HG03097 (cell line): Measurements from ENCODE around the gene TIMM8B.
"Not testable (repeated sequence)": the region's sequence is repeated elsewhere in the genome, so short reads cannot be mapped to it uniquely, and the experiment has no call there.

Source experiments
- ATAC-seq: cut with Tn5 transposase; IDR thresholded peaks from one replicate; pipeline ENCODE4 v1.9.1; 2021; ENCODE audit not compliant: unreplicated experiment, low FRiP score

TIMM8B gene, protein sequence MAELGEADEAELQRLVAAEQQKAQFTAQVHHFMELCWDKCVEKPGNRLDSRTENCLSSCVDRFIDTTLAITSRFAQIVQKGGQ

DNA sequence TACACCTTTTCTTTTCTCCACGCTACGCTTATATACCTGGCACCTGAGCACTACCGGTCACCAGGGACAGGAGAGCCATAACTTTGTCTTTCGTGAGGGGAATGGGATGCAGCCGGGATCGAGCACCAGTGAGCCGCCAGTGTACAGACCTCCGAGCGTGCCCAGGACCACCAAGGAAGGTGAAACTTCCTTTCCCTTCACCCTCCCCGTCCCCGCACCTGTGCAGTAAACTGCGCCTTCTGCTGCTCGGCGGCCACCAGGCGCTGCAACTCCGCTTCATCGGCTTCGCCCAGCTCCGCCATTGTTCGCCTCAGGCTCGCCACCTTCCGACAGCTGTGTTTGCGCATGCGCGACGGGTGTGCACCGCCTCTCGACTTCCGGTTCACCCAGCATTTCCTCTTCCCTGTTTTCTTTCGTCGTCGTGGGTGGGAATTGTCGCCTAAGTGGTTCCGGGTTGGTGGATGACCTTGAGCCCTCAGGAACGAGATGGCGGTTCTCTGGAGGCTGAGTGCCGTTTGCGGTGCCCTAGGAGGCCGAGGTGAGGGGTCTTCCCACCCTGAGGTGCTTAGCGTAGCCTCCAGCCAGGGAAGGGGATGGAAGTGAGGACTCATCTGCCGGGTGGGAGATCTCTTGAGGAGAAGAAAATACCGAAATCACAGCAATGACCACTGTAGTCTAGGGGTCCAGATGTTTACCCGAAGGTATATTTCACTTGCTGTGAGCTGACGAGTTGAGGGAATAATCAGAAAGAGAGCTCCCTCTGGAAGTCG is at the start of gene TIMM8B, which contains the start of gene SDHD:
TIMM8B (minus strand) TSS at position 335 of the 770 bp plus-strand sequence; CDS start at position 302, 33 bp downstream.
SDHD (plus strand) TSS at position 452 of the 770 bp plus-strand sequence; CDS start at position 487, 35 bp downstream.
- peak; percentile 74 for ATAC-seq

DNA sequence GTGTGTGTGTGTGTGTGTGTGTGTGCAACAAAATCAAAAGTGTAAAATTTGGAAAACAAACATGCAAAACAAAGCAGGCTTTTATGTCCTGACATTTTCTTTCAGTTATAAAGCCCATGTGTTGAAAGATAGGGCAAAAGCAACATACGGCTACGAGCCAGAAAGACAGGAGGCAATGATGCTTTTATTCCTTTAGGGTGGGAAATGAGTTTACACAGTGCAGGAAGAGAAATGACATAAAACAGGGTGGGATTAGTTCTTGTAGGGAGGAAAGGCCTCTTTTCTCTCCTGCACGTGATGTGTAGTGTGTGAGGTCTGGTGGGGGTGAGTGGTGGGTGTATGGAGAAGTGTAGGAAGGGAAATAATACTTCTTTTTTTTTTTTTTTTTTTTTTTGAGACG is 47.9 kb upstream of the TIMM8B start:
- no peak for ATAC-seq

DNA sequence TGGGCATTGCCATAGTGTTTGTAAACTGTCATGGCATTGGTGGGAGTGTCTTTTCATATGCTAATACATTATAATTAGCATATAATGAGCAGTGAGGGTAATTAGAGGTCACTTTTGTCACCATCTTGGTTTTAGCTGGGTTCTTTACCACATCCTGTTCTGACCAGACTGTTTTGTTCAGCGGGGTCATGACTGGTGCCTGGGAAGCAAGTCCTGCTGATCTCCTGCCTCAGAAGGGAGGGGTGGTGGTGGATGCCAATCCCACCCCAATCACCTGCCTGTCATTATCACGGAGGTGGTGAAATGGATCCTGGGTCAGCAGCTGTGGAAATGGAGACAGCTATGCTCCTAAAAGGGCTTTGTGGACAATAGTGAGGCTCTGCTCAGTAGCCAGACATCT is 46.2 kb upstream of the TIMM8B start:
- no peak for ATAC-seq

DNA sequence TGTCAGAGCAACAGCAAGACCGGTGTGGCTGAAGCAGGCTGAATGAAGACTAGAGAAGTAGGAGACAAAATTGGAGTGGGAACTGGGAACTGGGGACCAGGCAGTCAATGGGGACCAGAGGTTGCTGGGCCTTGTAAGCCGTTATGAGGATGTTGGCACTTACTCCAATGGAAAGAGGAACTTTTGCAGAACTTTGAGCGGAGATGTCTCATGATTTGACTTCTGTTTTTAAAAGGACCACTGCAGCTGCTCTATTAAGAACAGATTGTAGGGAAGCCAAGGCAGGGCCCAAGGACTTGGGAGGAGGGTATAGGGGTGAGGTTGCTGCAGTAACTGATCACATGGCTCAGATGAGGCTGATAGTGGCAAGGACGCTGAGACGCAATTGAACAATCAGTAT is 43.1 kb upstream of the TIMM8B start:
- ATAC-seq: no peak

DNA sequence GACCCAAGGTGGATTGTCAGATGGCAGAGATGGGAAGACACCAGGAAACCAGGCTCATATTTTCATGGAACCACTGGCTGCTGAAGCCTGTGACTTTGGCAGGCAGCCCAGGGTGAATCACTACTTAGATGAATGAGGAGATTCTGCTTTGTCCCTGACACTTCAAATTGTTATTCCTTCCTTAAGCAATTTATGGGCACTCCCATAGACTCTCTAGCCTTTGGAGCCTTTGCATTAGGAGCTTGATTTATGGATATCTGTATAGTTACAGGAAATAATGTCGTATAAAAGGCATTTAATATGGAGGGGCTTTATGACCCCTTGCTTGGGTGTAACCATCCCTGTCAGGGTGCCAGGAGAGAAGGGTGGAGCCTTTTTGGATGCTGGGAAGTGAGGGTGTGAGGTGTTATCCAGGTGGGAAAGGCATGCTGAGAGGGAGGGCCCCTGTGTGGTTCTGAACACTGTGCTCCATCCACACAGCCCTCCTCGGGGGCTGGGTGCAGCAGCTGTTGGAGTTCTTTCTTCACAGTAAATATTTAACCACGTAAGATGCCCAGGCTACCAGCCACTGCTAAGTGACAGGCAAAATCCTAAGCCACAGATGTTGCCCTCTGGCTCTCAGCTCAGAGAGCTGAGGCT is 42.0 kb upstream of the TIMM8B start:
- no peak for ATAC-seq

DNA sequence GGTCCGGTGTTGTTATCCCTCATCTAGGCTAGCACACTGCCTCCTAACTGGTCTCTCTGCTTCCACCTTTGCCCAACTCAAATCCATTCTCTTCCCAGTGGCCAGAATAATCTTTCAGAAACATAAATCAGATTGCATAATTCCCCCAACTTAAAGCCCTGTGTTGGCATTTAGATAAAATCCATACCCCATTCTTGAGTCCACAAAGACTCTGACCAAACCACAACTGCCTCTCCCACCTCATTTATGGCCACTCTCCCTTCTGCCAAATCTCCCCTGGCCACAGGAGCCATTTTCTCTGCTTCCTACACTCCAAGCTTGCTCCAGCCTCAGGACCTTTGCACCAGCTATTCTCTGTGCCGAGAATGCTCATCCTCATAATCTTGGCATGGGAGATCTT is 40.5 kb upstream of the TIMM8B start:
- no peak for ATAC-seq

DNA sequence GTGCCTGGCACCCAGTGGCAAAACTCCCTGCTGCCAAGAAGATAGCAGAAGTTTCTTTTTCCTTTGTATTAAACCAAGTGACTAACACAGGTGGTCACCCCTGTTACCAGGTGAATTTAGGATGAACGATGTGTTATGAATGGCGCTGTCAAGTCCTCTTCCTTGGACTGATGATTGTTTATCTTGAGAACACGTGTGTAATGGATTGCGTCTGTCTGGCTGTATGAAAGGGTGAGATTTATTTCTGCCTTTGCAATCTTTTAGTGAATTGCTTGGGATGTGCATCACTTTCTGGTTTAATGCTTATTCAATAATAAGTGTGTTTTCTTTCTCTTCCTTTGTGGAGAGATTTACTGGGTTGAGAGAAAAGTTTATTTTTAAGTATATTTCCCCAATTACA is 36.6 kb upstream of the TIMM8B start:
- ATAC-seq: no peak

DNA sequence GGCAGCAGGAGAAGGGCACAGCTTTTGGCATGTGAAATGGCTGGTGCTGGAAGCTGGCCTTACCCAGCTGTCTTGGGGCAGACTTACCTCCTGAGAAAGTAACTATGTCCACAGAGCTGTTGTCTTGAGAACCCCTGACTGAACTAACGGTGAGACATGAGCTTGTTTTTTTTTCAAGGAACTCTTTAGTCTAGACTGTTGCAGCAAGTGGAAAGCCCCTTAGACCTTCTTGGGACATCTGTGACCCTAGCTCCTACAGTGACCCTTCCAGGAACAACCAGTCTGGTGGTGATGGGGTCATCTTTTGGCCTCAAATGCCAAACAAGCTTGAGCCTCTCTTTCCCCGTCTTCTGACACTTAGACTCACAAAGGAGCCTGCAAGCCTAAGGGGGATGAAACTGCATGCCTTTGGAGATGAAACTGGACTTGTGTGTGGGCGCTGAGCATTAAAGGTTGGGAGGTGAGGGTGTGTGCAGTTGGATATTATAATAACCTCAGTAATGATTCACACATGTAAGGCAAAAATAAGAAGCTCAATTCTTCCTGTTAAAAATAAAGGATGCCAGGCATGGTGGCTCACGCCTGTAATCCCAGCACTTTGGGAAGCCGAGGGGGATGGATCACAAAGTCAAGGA is 35.5 kb upstream of the TIMM8B start:
- ATAC-seq: no peak

DNA sequence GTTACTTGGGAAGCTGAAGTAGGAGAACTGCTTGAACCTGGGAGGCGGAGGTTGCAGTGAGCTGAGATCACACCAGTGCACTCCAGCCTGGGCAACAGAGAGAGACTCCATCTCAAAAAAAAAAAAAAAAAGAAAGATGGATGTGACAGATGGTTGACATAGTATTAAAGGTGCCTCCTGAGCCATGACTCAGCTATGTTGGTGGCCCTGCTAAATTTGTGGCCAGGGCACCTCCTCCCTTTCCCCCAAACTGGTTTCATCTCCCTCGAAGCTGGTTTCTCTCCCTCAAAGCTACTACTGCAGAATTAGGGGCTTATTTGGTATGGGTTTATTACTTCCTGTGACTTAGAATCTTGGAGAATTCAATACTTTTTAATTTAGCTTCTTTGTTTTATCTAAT is 31.6 kb upstream of the TIMM8B start:
- ATAC-seq: no peak

DNA sequence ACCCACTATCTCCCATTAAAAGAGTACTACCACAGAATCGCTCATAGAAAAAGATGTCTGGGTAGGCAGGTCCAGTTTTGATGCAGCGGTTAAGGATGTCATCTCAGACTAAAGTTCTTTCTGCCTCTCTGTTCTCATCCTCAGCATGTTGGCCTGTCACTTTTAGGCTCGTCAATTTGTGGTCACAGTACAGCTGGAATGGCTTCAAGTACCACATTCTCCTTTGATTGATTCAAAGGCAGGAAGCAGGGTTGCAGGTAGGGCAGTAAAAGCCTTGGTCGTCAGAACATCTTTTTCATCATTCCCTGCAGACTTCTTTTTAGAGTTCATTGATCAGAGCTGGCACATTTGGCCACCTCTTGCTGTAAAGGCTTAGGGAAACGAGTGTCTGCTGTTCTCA is 28.8 kb upstream of the TIMM8B start:
- ATAC-seq: no peak

DNA sequence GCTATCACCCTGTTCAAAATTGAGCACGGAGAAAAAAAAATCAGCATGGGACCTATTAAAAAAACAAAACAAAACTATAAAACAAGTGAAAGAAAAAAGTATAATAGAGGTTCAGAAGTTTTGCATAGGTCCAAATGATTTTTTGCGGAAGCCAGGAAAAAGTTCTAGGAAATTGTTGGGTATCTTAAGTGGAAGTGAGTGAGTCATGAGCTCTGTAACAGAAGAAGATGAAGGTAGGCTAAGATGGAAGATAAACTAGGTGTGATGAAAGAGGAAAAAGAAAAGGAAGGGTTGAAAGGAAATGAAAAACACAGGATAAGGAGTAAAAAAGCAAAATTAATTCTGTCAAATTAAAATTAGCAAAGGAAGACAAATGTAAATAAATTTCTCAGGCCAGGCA is 27.9 kb upstream of the TIMM8B start:
- ATAC-seq: no peak

DNA sequence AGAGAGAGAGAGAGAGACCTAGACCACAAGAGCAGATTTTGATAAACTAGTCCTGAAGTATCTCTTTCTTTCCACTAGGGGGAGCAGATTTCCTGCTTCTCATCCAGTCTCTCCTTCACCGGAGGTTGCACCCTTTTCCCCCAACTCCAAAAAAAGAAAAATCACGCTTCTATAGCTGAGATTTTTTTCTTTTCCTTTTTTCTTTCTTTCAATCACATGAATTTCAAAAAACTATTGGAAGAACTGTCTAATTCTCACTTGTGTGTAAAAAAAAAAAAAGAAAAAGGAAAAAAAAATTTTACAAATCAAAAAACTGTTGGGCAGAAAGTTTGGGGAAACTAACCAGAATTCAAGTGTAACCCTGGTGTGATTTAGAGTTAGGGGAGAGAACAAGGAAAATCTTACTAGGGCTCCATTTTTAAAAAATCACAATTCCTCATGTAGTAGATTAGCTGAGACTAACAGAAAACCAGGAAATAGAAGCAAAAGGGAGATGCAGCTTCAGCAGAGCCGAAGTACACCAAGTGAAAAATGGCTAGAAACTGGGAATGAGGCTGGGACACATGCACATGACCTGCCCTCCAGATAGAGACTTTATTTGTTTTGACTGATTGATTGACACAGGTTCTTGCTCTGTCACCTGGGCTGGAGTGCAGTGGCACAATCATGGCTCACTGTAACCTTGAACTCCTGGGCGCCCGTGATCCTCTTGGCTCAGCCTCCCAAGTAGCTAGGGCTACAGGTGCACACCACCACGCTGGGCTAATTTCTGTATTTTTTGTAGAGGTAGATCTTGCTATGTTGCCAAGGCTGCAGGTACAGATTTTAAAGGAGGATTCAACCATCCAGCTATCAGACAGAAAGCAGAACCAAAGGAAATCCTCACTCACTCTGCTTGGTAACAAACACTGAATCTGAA is 27.2 kb upstream of the TIMM8B start:
- ATAC-seq: no peak

DNA sequence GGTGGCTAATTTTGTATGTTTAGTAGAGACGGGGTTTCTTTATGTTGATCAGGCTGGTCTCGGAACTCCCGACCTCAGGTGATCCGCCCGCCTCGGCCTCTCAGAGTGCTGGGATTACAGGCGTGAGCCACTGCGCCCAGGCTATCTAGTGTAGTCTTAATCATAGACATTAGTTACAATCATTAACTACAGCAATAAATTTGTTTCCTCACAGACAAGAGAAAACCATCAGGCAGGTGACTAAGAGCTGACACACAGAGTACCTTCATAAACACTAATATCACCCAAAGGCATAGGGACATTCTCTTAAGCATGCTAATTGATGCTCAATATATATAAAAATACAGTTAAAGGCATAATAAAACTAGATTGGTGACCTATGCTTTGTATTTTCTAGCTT is 19.5 kb upstream of the TIMM8B start:
- no peak for ATAC-seq

DNA sequence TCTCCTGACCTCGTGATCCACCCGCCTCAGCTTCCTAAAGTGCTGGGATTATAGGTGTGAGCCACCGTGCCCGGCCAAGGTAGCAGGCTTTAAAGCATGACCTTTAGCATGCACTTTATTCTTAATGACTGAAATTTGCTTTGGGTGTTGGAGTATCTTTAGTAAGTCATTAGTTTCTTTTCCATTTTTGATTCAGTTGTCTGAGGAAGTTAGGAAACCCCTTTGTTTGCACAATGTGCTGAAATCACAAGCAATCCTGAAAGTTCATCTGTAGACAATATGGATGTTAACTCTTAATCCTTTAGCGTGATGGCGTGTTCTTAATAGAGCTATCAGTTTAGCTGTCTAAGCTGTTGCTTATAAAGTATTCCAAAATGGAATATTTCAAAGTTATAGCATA is 16.9 kb upstream of the TIMM8B start:
- ATAC-seq: no peak

DNA sequence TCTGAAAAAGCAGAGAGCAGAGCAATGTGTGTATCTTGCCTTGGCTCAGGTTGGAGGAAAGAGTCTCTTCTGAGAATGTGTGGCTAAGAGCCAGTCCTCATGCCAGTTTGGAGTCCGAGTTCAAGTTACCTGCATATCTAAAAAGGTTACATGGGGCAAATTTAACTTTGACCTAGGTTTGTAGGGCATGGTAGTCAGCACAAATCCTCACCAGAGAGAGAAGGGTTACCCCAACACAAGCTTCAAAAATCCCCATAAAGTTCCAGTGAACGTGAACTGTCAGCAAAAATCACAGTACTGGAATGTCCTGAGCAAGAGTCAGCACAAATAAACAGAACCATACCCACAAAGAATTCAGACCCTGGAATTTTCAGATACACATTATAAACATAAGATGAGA is 13.9 kb upstream of the TIMM8B start:
- no peak for ATAC-seq

DNA sequence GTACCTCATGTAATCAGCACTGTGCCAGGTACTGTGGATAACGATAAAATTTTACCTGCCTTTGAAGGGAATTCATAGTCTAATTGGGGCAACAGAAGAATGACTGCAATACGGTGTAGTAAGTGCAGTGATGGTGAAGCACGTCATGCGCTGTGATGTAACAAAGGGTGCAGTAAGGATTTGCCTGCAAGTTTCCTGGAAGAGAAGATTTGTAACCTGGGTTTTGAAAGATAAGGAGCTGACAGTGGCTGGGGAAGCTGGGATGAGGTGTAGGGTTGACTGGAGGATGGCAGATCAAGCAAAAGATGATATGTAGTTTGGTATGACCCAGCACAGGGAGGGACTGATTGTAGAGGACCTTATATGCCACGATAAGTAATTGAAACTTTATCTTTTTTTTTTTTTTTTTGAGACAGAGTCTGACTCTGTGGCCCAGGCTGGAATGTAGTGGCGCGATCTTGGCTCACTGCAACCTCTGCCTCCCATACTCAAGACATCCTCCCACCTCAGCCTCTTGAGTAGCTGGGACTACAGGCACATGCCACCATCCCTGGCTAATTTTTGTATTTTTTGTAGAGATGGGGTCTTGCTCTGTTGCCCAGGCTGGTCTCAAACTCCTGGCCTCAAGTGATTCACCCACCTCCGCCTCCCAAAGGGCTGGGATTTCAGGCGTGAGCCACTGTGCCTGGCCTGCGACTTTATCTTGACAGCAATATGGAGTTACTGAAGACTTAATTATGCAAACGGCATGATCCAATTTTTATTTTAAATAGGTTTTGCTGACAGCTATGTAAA is 11.4 kb upstream of the TIMM8B start:
- ATAC-seq: no peak

DNA sequence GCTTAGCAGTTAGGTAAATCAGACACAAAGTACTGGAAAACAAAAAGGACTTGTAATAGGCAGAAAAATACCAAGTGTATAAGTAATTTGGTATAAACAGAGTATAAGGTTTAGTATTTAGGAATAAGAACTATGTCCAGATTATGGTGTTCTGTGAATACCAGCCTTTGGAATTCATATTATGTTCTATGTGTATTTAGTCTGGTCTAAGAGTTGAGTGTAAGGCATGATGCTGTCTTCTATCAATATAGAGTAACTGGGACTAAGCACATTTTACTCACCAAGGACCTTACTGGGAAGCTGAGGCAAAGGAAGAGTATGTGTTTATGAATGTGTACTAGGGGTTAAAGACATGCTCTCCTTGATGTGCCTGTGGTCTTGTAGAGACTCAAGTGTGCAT is 9.6 kb upstream of the TIMM8B start:
- no peak for ATAC-seq

DNA sequence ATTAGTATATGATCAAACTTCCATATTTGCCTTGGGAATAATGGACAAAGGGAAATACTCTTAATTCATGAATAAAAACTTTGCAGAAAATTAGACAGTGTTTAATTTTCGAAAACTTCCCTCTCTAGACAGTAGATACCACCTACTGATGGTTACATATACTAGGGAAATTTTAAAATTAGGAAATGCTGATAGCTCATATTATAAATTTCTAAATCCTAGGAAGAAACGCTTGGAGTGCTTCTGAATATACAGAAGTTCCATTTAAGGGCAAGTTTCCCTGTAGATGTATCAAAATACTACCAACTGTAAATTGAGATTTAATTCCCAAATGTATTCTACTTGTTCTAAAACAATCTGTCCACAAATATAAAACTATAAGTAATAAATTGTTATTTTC is 8.7 kb upstream of the TIMM8B start:
- not testable (repeated sequence) for ATAC-seq

DNA sequence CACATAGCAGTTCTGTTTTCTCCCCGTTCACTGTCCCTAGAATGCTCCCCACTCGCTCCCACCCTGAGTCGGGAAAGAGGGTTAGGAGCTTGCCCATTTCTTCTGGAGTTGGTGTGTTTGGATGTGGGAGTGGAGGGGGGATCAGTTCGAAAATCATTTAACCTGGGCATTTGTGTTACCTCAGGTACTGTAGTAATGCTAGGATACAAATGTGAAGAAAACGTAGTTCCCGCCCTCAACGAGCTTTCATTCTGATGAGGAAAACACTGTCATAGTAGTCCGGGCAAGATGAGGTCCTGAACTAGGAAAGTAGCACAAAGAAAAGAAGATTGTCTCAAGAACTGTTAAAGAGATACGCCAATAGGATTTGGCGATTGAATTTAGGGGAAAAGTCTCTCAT is 656 bp upstream of the TIMM8B start:
- ATAC-seq: peak; percentile 4
